Liver (tissue), 9 donors: ENCODE results near the gene KCTD5. TPM values are rescaled to one million over a fixed set of nuclear protein-coding genes. Genes with fewer than 3 reads are reported as not detected.

Source experiments
- DNase-seq: peaks from one replicate; pipeline ENCODE4 v3.0.0-alpha.2; 2017; ENCODE audit warnings: low spot score
- H3K27ac ChIP-seq, 2 donors: one replicate each; pipeline ENCODE4 v1.7.0; 2013; ENCODE audit warnings: inconsistent platforms in 2 of 2, low read length in 2 of 2, control low read depth in 1 of 2, low read depth in 1 of 2, mild to moderate bottlenecking in 1 of 2
- H3K27me3 ChIP-seq, 4 donors: one replicate each; pipeline versions ENCODE4 v1.6.1 to v1.7.0; 2013; ENCODE audit warnings: low read length in 3 of 4, inconsistent platforms in 1 of 4, mild to moderate bottlenecking in 1 of 4, moderate library complexity in 1 of 4; ENCODE audit not compliant: control insufficient read depth in 4 of 4, insufficient read depth in 4 of 4
- H3K36me3 ChIP-seq, 4 donors: one replicate each; pipeline versions ENCODE4 v1.6.1 to v1.7.0; 2013; ENCODE audit warnings: low read length in 3 of 4, mild to moderate bottlenecking in 3 of 4, low read depth in 1 of 4, moderate library complexity in 1 of 4; ENCODE audit not compliant: control insufficient read depth in 4 of 4, insufficient read depth in 3 of 4
- H3K4me1 ChIP-seq, 4 donors: one replicate each; pipeline versions ENCODE4 v1.6.1 to v1.7.0; 2013; ENCODE audit warnings: low read length in 3 of 4, mild to moderate bottlenecking in 3 of 4, moderate library complexity in 1 of 4; ENCODE audit not compliant: control insufficient read depth in 4 of 4, insufficient read depth in 4 of 4
- H3K4me3 ChIP-seq, 3 donors: one replicate each; pipeline versions ENCODE4 v1.6.1 to v1.7.0; 2013; ENCODE audit warnings: low read length in 3 of 3, control low read depth in 1 of 3, low read depth in 1 of 3, mild to moderate bottlenecking in 1 of 3
- H3K9ac ChIP-seq, 2 donors: one replicate each; pipeline ENCODE4 v1.7.0; 2013; ENCODE audit warnings: low read length in 2 of 2, mild to moderate bottlenecking in 2 of 2, moderate library complexity in 2 of 2, control low read depth in 1 of 2, low read depth in 1 of 2
- H3K9me3 ChIP-seq, 4 donors: one replicate each; pipeline versions ENCODE4 v1.6.1 to v1.7.0; 2013; ENCODE audit warnings: low read length in 3 of 4; ENCODE audit not compliant: control insufficient read depth in 4 of 4
- ATF3 ChIP-seq: IDR thresholded peaks from 2 replicates; pipeline ENCODE4 v1.6.1; 2016; ENCODE audit warnings: antibody characterized with exemption
- EGR1 ChIP-seq, 2 donors: IDR thresholded peaks; 2 replicates each; pipeline ENCODE4 v1.6.1; 2016 to 2018; ENCODE audit warnings: antibody characterized with exemption in 2 of 2, low read depth in 2 of 2
- FOXA1 ChIP-seq: IDR thresholded peaks from 2 replicates; pipeline ENCODE4 v1.6.1; 2016; ENCODE audit warnings: antibody characterized with exemption
- FOXA2 ChIP-seq: IDR thresholded peaks from 2 replicates; pipeline ENCODE4 v1.6.1; 2016; ENCODE audit warnings: antibody characterized with exemption
- GABPA ChIP-seq, 2 donors: IDR thresholded peaks in 1 of 2; conservative IDR thresholded peaks in 1 of 2; 2 replicates each; pipeline ENCODE4 v1.6.1; 2016; ENCODE audit warnings: antibody characterized with exemption in 2 of 2, mild to moderate bottlenecking in 1 of 2, moderate library complexity in 1 of 2
- HNF4A ChIP-seq, 2 donors: conservative IDR thresholded peaks; 2 replicates each; pipeline ENCODE4 v1.6.1; 2016; ENCODE audit warnings: antibody characterized with exemption in 2 of 2, mild to moderate bottlenecking in 2 of 2
- HNF4G ChIP-seq: IDR thresholded peaks from 2 replicates; pipeline ENCODE4 v1.6.1; 2016; ENCODE audit warnings: antibody characterized with exemption
- JUND ChIP-seq, 2 donors: IDR thresholded peaks; 2 replicates each; pipeline ENCODE4 v1.6.1; 2016; ENCODE audit warnings: antibody characterized with exemption in 2 of 2
- NR2F2 ChIP-seq: IDR thresholded peaks from 2 replicates; pipeline ENCODE4 v1.6.1; 2016; ENCODE audit warnings: antibody characterized with exemption
- RAD21 ChIP-seq, 2 donors: IDR thresholded peaks; 2 replicates each; pipeline ENCODE4 v1.6.1; 2016; ENCODE audit warnings: antibody characterized with exemption in 2 of 2, mild to moderate bottlenecking in 2 of 2
- RXRA ChIP-seq, 2 donors: IDR thresholded peaks; 2 replicates each; pipeline ENCODE4 v1.6.1; 2017 to 2018; ENCODE audit warnings: antibody characterized with exemption in 2 of 2, mild to moderate bottlenecking in 1 of 2
- TAF1 ChIP-seq: conservative IDR thresholded peaks from 2 replicates; pipeline ENCODE4 v1.6.1; 2016; ENCODE audit warnings: antibody characterized with exemption, mild to moderate bottlenecking
- YY1 ChIP-seq: IDR thresholded peaks from 2 replicates; pipeline ENCODE4 v1.6.1; 2016; ENCODE audit warnings: antibody characterized with exemption, mild to moderate bottlenecking
- ZBTB33 ChIP-seq: IDR thresholded peaks from 2 replicates; pipeline ENCODE4 v1.6.1; 2016; ENCODE audit warnings: antibody characterized with exemption
- WGBS: extraction: QIAGEN DNeasy Blood & Tissue Kit; methylation state at CpG from one replicate; pipeline ENCODE4 v1.1.7; 2013; 5-methylcytosine and 5-hydroxymethylcytosine counted together
- polyA plus RNA-seq, 2 donors: library from polyadenylated mRNA; stranded (reverse) in 1 of 2; unstranded in 1 of 2; fragments of 200-250 nt in 1 of 2; fragments of >200 nt in 1 of 2; fragmentation: Nextera tagmentation in 1 of 2; extraction: Ambion mirVana in 1 of 2; gene quantifications; one replicate each; pipeline versions ENCODE4 v1.2.1 to v1.2.3, GENCODE V29; 2013 to 2015
- total RNA-seq, 2 donors: library from RNA; depleted of rRNA; stranded (reverse); fragments of >200 nt; gene quantifications; one replicate each; pipeline ENCODE4 v1.2.3, GENCODE V29; 2014
- TF ChIP-seq, protein P1 (sequence below): IDR thresholded peaks from 2 replicates; pipeline ENCODE4 v1.6.1; 2016; ENCODE audit warnings: antibody characterized with exemption
- donor health status: healthy.
- donor health status: healthy.
- donor health status: healthy.
- donor health status: healthy.
- donor health status: healthy.

The KCTD5 gene
- total and polyA plus RNA-seq, 4 donors, result 8.3 to 14.2 (median 11.5) TPM

DNA sequence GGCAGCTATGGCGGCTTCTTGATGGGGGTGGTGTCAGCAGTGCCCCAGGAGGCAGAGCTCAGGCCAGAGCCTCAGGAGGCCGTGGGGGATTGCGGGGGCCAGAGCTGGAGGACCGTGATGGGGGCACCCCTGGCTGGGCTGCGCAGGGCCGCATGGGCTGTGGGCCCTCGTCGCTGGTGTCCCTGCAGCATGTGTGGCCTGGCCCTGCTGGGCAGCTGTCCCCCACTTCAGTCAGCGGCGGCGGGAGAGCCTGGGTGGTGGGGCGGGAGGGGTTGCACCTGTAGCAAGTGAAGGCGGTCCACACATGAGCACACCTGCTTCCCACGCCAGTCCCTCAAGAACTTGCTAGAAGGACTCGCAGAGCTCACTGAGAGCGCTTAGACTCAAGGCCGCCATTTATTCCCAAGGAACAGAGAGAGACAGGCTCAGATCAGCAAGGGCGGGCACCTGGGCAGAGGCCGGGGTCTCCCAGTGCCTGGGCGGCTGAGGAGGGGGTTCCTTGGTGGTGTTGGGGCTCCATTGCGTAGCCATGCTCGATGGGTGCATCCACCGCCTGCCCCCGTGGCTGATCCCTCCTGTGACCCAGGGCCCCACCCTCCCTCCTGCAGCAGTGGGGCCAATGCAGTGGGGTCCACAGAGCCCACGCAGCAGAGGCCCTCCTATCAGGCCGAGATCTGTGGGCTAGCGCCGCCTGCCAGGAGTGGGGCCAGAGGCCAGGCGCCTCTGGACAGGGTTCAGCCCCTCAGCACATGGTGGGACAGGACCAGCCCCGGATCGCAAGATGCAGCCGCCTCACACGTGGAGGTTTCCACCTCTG lies 22.1 kb downstream of the KCTD5 start:
- no peaks in the 10 kb centered on the region for H3K9me3 ChIP-seq
- H3K4me1 ChIP-seq, result peaks cover 4 to 19% (median 12%) of the 10 kb centered on the region in 4 donors
- TF ChIP-seq JUND (IDR thresholded peaks at IDR 0.05) (no peak), FOXA1 (no peak), ATF3 (no peak), RXRA (IDR thresholded peaks at IDR 0.05) (no peak), GABPA (IDR thresholded peaks at IDR 0.05 in 1 of 2, conservative IDR thresholded peaks at IDR 0.05 in 1 of 2) (no peak), ZBTB33 (no peak), YY1 (no peak), NR2F2 (no peak), HNF4A (conservative IDR thresholded peaks at IDR 0.05) (no peak)
- TF ChIP-seq, protein P1, sequence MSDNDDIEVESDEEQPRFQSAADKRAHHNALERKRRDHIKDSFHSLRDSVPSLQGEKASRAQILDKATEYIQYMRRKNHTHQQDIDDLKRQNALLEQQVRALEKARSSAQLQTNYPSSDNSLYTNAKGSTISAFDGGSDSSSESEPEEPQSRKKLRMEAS, result no peak
- DNase-seq, result no peak
- H3K4me3 ChIP-seq, result no peak overlapping the region
- no peak overlapping the region for H3K9ac ChIP-seq
- H3K36me3 ChIP-seq, result peaks cover 12 to 60% (median 28%) of the 10 kb centered on the region in 4 donors
- 96% methylated on average over 33 of the region's 33 CpGs for WGBS
- no peaks in the 10 kb centered on the region for H3K27me3 ChIP-seq
- no peak overlapping the region for H3K27ac ChIP-seq

DNA sequence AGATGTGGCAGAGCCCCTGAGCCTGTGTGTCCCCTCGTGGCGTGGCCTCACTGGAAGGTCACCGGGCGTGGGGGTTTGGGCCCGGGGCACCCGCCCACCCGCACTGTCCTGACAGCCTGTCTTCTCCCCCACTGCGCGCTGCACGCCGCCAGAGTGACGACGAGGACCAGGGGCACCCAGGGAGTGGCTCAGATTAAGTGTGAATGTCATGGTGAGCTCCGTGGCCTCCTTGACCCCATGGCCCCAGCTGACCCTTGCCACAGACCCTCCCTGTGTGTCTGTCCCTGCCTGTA lies 22.6 kb downstream of the KCTD5 start:
- no peaks in the 10 kb centered on the region for H3K9me3 ChIP-seq
- H3K27me3 ChIP-seq, result no peaks in the 10 kb centered on the region
- no peak overlapping the region for H3K9ac ChIP-seq
- H3K4me3 ChIP-seq, result no peak overlapping the region
- TF ChIP-seq JUND (IDR thresholded peaks at IDR 0.05) (no peak), HNF4A (conservative IDR thresholded peaks at IDR 0.05) (no peak), FOXA2 (no peak), YY1 (no peak), EGR1 (IDR thresholded peaks at IDR 0.05; ENCODE audit: low read depth in 2 of 2) (no peak), GABPA (IDR thresholded peaks at IDR 0.05 in 1 of 2, conservative IDR thresholded peaks at IDR 0.05 in 1 of 2) (no peak), TAF1 (no peak), FOXA1 (no peak), RXRA (IDR thresholded peaks at IDR 0.05) (no peak), RAD21 (IDR thresholded peaks at IDR 0.05) (no peak)
- DNase-seq, result no peak
- H3K4me1 ChIP-seq, result peaks cover 4 to 19% (median 12%) of the 10 kb centered on the region in 4 donors
- WGBS, result 96% methylated on average over 14 of the region's 14 CpGs
- no peak overlapping the region for H3K27ac ChIP-seq
- H3K36me3 ChIP-seq, result peaks cover 10 to 57% (median 25%) of the 10 kb centered on the region in 4 donors

DNA sequence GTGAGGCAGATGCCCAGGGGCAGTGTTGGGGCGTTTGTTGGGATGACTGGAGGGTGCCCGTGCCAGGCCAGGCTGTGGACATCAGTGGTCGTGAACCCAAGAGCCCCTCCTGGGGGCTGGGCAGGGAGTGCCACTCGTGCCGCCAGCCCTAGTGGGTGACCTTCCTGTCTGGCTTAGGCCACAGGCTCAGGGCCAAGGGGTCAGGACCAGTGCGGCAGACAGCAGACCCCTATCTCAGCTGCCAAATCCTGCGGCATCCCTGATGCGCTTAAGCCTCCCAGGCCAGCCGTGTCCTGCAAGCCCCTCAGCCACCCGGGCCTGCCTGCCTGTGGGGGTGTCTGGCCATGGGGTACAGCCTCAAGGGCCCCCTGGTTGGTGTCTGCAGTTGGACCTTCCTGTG lies 23.0 kb downstream of the KCTD5 start:
- H3K36me3 ChIP-seq, result peaks cover 8 to 53% (median 22%) of the 10 kb centered on the region in 4 donors
- no peak overlapping the region for H3K27ac ChIP-seq
- H3K9ac ChIP-seq, result no peak overlapping the region
- DNase-seq, result no peak
- no peak overlapping the region for H3K4me3 ChIP-seq
- H3K9me3 ChIP-seq, result no peaks in the 10 kb centered on the region
- TF ChIP-seq RXRA (IDR thresholded peaks at IDR 0.05), result no peak
- TF ChIP-seq HNF4G, result no peak
- 89% methylated on average over 10 of the region's 10 CpGs for WGBS
- H3K4me1 ChIP-seq, result peaks cover 4 to 19% (median 12%) of the 10 kb centered on the region in 4 donors
- no peaks in the 10 kb centered on the region for H3K27me3 ChIP-seq
